Measurements from ENCODE around the gene ARF6. TPM values are rescaled to one million over a fixed set of nuclear protein-coding genes. Genes with fewer than 3 reads are reported as not detected.

ARF6 gene
- polyA plus RNA-seq, 1 of the 3 experiments (the other 2 are of a cell fraction) = 45.2 TPM

GRCh38 chr14:49907186-49907585 lies 14.3 kb downstream of the ARF6 start (continued):
- no peak for TF ChIP-seq CTCF (IDR thresholded peaks at IDR 0.05)
- no peak for TF ChIP-seq REST (IDR thresholded peaks at IDR 0.05; ENCODE audit: low read depth, low read length)
- TF ChIP-seq GABPA (IDR thresholded peaks at IDR 0.05; ENCODE audit: low read depth) = no peak
- no peak for TF ChIP-seq FOXM1 (IDR thresholded peaks at IDR 0.05; ENCODE audit: low read depth)
- no peak for TF ChIP-seq MAX (IDR thresholded peaks at IDR 0.05; ENCODE audit: low read depth)
- no peak for TF ChIP-seq EZH2phosphoT487 (IDR thresholded peaks at IDR 0.05; ENCODE audit: borderline replicate concordance, low read depth)

- H3F3A ChIP-seq (replicated peaks; ENCODE audit: insufficient read depth) = peaks cover 51% of the 10 kb centered on the region
- peak overlapping the region; percentile 57 for H2AFZ ChIP-seq (ENCODE audit: low read depth)
- H3K9ac ChIP-seq = peak overlapping the region; percentile 71
- no peak for TF ChIP-seq FOSL2 (IDR thresholded peaks at IDR 0.05; ENCODE audit: borderline replicate concordance, low read depth)
- TF ChIP-seq MXI1 (IDR thresholded peaks at IDR 0.05; ENCODE audit: low read depth, low read length) = no peak
- no peak for TF ChIP-seq EP300 (IDR thresholded peaks at IDR 0.05; ENCODE audit: borderline replicate concordance in 1 of 2, low read depth in 1 of 2, low read length in 1 of 2)
- no peak overlapping the region for H3K4me3 ChIP-seq (ENCODE audit: low read depth in 2 of 2, low read length in 1 of 2)
- WGBS (ENCODE audit: low lambda C conversion rate) = 0% methylated on average over 1 of the region's 1 CpG
- no peaks in the 10 kb centered on the region for H4K20me1 ChIP-seq (ENCODE audit: insufficient read depth)
- H3K27ac ChIP-seq (ENCODE audit: low read depth in 2 of 2, low read length in 1 of 2) = peak overlapping the region; percentile 14 to 99; a peak in 3 of 4 replicates
- peak overlapping the region; percentile 76 for H3K4me2 ChIP-seq
- H3K36me3 ChIP-seq (replicated peaks in 1 of 2; ENCODE audit: control insufficient read depth in 1 of 2, insufficient read depth in 2 of 2, low read length in 1 of 2) = no peaks in the 10 kb centered on the region
- H3K9me2 ChIP-seq = no peaks in the 10 kb centered on the region
- no peak for DNase-seq
- H3K79me2 ChIP-seq (ENCODE audit: insufficient read depth) = peaks cover 10% of the 10 kb centered on the region; the same call in 1 of the 2 replicates
- CTCF ChIA-PET = no interaction called here
- POLR2A ChIA-PET = no interaction called here
- peaks cover 0 to 22% of the 10 kb centered on the region in 2 experiments; a peak in 2 of 4 replicates for H3K4me1 ChIP-seq (ENCODE audit: control insufficient read depth in 1 of 2, insufficient read depth in 2 of 2, low read depth in 1 of 2, low read length in 1 of 2)
- H3K9me3 ChIP-seq = no peaks in the 10 kb centered on the region
- H3K27me3 ChIP-seq (ENCODE audit: insufficient read depth) = no peaks in the 10 kb centered on the region
Observed at GRCh38 chr14:49908433-49908782, 15.5 kb downstream of the ARF6 start.

GRCh38 chr14:49909016-49909415 lies 16.1 kb downstream of the ARF6 start:
- no peaks in the 10 kb centered on the region for H3K9me2 ChIP-seq
- no peaks in the 10 kb centered on the region for H3K27me3 ChIP-seq (ENCODE audit: insufficient read depth)
- TF ChIP-seq REST (IDR thresholded peaks at IDR 0.05; ENCODE audit: low read depth, low read length) (no peak), PBX3 (IDR thresholded peaks at IDR 0.05) (peak; percentile 59; the same call in 1 of the 2 replicates)
- POLR2A ChIA-PET = no interaction called here
- no peak overlapping the region for H3K9ac ChIP-seq
- 91% methylated on average over 4 of the region's 4 CpGs for WGBS (ENCODE audit: low lambda C conversion rate)
- H3K36me3 ChIP-seq (replicated peaks in 1 of 2; ENCODE audit: control insufficient read depth in 1 of 2, insufficient read depth in 2 of 2, low read length in 1 of 2) = no peaks in the 10 kb centered on the region
- peaks cover 0 to 22% of the 10 kb centered on the region in 2 experiments; a peak in 2 of 4 replicates for H3K4me1 ChIP-seq (ENCODE audit: control insufficient read depth in 1 of 2, insufficient read depth in 2 of 2, low read depth in 1 of 2, low read length in 1 of 2)
- no peaks in the 10 kb centered on the region for H4K20me1 ChIP-seq (ENCODE audit: insufficient read depth)
- H2AFZ ChIP-seq (ENCODE audit: low read depth) = no peak overlapping the region
- no peaks in the 10 kb centered on the region for H3K9me3 ChIP-seq
- H3K4me3 ChIP-seq (ENCODE audit: low read depth in 2 of 2, low read length in 1 of 2) = no peak overlapping the region
- no peak for DNase-seq
- peak overlapping the region in 1 of 2 experiments; percentile 99; a peak in 2 of 4 replicates for H3K27ac ChIP-seq (ENCODE audit: low read depth in 2 of 2, low read length in 1 of 2)
- H3F3A ChIP-seq (replicated peaks; ENCODE audit: insufficient read depth) = peaks cover 51% of the 10 kb centered on the region
- H3K4me2 ChIP-seq = no peak overlapping the region
- H3K79me2 ChIP-seq (ENCODE audit: insufficient read depth) = peaks cover 10% of the 10 kb centered on the region; the same call in 1 of the 2 replicates
- CTCF ChIA-PET = no interaction called here
